ENCODE measurements around the gene DNAH5. TPM values are rescaled to one million over a fixed set of nuclear protein-coding genes. Genes with fewer than 3 reads are reported as not detected.

Gene DNAH5
- total and polyA plus RNA-seq, 2 experiments from 2014 or later = 0.56 to 0.97 TPM

DNA sequence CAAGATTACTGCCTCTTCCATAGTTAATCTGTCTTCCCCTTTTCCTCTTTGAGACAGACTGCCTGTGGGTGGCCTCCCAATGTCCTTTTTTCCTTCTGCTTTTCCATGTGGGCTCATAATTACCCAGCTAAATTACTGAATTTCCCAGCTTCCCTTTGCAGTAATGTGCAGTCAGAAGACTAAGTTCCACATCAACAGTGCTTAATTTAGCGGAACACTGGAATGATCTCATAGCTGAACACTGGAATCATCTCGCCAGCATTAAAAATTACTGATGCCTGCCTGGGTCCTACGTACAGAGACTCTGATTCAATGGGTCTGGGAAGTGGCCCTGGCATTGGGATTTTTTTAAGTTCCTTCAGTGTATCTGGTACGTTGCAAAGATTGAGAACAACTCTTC, 84.3 kb downstream of the DNAH5 start:
- Histone ChIP-seq H3K27ac (ENCODE audit: low read depth) (no peak overlapping the region), H3F3A (replicated peaks; ENCODE audit: low read depth) (no peaks in the 10 kb centered on the region), H3K4me2 (no peak overlapping the region), H3K4me1 (ENCODE audit: insufficient read depth) (no peaks in the 10 kb centered on the region), H3K4me3 (no peak overlapping the region), H4K20me1 (replicated peaks; ENCODE audit: insufficient read depth) (no peaks in the 10 kb centered on the region), H3K27me3 (ENCODE audit: insufficient read depth) (no peaks in the 10 kb centered on the region), H2AFZ (no peak overlapping the region), H3K9me2 (ENCODE audit: insufficient read depth) (no peaks in the 10 kb centered on the region), H3K79me2 (replicated peaks; ENCODE audit: insufficient read depth) (no peaks in the 10 kb centered on the region), H3K36me3 (ENCODE audit: insufficient read depth) (no peaks in the 10 kb centered on the region)
- Mint-ChIP-seq H3K4me3 (no peak overlapping the region), H3K27ac (peak overlapping the region; percentile 47; the same call in 1 of the 2 replicates), H3K9me3 (peaks cover 3% of the 10 kb centered on the region; the same call in 2 of the 3 replicates), H3K36me3 (ENCODE audit: low read depth) (no peaks in the 10 kb centered on the region; the same call in 2 of the 3 replicates), H3K4me1 (no peaks in the 10 kb centered on the region), H3K27me3 (ENCODE audit: insufficient read depth, low read depth, poor library complexity) (peaks cover 2% of the 10 kb centered on the region)
- TF ChIP-seq CREB1 (CRISPR knock-in tag; IDR thresholded peaks at IDR 0.05; ENCODE audit: low read depth) (no peak), EZH2 (IDR thresholded peaks at IDR 0.05; ENCODE audit: low read depth, unreplicated experiment) (no peak), POLR2AphosphoS5 (IDR thresholded peaks at IDR 0.05; ENCODE audit: low read depth) (no peak)
- TF ChIP-seq, protein P1, sequence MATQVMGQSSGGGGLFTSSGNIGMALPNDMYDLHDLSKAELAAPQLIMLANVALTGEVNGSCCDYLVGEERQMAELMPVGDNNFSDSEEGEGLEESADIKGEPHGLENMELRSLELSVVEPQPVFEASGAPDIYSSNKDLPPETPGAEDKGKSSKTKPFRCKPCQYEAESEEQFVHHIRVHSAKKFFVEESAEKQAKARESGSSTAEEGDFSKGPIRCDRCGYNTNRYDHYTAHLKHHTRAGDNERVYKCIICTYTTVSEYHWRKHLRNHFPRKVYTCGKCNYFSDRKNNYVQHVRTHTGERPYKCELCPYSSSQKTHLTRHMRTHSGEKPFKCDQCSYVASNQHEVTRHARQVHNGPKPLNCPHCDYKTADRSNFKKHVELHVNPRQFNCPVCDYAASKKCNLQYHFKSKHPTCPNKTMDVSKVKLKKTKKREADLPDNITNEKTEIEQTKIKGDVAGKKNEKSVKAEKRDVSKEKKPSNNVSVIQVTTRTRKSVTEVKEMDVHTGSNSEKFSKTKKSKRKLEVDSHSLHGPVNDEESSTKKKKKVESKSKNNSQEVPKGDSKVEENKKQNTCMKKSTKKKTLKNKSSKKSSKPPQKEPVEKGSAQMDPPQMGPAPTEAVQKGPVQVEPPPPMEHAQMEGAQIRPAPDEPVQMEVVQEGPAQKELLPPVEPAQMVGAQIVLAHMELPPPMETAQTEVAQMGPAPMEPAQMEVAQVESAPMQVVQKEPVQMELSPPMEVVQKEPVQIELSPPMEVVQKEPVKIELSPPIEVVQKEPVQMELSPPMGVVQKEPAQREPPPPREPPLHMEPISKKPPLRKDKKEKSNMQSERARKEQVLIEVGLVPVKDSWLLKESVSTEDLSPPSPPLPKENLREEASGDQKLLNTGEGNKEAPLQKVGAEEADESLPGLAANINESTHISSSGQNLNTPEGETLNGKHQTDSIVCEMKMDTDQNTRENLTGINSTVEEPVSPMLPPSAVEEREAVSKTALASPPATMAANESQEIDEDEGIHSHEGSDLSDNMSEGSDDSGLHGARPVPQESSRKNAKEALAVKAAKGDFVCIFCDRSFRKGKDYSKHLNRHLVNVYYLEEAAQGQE (IDR thresholded peaks at IDR 0.05; ENCODE audit: unreplicated experiment) = no peak
- TF ChIP-seq, protein P2, sequence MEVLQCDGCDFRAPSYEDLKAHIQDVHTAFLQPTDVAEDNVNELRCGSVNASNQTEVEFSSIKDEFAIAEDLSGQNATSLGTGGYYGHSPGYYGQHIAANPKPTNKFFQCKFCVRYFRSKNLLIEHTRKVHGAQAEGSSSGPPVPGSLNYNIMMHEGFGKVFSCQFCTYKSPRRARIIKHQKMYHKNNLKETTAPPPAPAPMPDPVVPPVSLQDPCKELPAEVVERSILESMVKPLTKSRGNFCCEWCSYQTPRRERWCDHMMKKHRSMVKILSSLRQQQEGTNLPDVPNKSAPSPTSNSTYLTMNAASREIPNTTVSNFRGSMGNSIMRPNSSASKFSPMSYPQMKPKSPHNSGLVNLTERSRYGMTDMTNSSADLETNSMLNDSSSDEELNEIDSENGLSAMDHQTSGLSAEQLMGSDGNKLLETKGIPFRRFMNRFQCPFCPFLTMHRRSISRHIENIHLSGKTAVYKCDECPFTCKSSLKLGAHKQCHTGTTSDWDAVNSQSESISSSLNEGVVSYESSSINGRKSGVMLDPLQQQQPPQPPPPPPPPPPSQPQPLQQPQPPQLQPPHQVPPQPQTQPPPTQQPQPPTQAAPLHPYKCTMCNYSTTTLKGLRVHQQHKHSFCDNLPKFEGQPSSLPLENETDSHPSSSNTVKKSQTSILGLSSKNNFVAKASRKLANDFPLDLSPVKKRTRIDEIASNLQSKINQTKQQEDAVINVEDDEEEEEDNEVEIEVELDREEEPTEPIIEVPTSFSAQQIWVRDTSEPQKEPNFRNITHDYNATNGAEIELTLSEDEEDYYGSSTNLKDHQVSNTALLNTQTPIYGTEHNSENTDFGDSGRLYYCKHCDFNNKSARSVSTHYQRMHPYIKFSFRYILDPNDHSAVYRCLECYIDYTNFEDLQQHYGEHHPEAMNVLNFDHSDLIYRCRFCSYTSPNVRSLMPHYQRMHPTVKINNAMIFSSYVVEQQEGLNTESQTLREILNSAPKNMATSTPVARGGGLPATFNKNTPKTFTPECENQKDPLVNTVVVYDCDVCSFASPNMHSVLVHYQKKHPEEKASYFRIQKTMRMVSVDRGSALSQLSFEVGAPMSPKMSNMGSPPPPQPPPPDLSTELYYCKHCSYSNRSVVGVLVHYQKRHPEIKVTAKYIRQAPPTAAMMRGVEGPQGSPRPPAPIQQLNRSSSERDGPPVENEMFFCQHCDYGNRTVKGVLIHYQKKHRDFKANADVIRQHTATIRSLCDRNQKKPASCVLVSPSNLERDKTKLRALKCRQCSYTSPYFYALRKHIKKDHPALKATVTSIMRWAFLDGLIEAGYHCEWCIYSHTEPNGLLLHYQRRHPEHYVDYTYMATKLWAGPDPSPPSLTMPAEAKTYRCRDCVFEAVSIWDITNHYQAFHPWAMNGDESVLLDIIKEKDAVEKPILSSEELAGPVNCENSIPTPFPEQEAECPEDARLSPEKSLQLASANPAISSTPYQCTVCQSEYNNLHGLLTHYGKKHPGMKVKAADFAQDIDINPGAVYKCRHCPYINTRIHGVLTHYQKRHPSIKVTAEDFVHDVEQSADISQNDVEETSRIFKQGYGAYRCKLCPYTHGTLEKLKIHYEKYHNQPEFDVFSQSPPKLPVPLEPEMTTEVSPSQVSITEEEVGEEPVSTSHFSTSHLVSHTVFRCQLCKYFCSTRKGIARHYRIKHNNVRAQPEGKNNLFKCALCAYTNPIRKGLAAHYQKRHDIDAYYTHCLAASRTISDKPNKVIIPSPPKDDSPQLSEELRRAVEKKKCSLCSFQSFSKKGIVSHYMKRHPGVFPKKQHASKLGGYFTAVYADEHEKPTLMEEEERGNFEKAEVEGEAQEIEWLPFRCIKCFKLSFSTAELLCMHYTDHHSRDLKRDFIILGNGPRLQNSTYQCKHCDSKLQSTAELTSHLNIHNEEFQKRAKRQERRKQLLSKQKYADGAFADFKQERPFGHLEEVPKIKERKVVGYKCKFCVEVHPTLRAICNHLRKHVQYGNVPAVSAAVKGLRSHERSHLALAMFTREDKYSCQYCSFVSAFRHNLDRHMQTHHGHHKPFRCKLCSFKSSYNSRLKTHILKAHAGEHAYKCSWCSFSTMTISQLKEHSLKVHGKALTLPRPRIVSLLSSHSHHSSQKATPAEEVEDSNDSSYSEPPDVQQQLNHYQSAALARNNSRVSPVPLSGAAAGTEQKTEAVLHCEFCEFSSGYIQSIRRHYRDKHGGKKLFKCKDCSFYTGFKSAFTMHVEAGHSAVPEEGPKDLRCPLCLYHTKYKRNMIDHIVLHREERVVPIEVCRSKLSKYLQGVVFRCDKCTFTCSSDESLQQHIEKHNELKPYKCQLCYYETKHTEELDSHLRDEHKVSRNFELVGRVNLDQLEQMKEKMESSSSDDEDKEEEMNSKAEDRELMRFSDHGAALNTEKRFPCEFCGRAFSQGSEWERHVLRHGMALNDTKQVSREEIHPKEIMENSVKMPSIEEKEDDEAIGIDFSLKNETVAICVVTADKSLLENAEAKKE (CRISPR knock-in tag; IDR thresholded peaks at IDR 0.05) = no peak
- TF ChIP-seq, protein P3, sequence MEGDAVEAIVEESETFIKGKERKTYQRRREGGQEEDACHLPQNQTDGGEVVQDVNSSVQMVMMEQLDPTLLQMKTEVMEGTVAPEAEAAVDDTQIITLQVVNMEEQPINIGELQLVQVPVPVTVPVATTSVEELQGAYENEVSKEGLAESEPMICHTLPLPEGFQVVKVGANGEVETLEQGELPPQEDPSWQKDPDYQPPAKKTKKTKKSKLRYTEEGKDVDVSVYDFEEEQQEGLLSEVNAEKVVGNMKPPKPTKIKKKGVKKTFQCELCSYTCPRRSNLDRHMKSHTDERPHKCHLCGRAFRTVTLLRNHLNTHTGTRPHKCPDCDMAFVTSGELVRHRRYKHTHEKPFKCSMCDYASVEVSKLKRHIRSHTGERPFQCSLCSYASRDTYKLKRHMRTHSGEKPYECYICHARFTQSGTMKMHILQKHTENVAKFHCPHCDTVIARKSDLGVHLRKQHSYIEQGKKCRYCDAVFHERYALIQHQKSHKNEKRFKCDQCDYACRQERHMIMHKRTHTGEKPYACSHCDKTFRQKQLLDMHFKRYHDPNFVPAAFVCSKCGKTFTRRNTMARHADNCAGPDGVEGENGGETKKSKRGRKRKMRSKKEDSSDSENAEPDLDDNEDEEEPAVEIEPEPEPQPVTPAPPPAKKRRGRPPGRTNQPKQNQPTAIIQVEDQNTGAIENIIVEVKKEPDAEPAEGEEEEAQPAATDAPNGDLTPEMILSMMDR (conservative IDR thresholded peaks at IDR 0.05; ENCODE audit: low read depth in 2 of 2) = no peak
- no peak for ATAC-seq
- no peak for DNase-seq (ENCODE audit: low spot score)

Measured in GM23338 (cell line).